ENCODE measurements around the gene FKBP5. TPM values are rescaled to one million over a fixed set of nuclear protein-coding genes. Genes with fewer than 3 reads are reported as not detected.

The FKBP5 gene
- total and polyA plus RNA-seq, 2 experiments from 2014 or later = 73.6 to 254 TPM

GRCh38 chr6:35590622-35591066 is 98.1 kb downstream of the FKBP5 start:
- 67% methylated on average over 6 of the region's 6 CpGs for WGBS (ENCODE audit: low lambda C conversion rate, missing lambda C conversion rate)
- TF ChIP-seq EZH2phosphoT487 (IDR thresholded peaks at IDR 0.05; ENCODE audit: low read depth, severe bottlenecking, unreplicated experiment) (no peak), CTCF (IDR thresholded peaks at IDR 0.05; ENCODE audit: poor library complexity) (no peak), EZH2 (IDR thresholded peaks at IDR 0.05; ENCODE audit: borderline replicate concordance) (no peak)
- Histone ChIP-seq H3K79me2 (no peaks in the 10 kb centered on the region), H3K27ac (peak overlapping the region; percentile 36), H2AFZ (no peak overlapping the region), H4K20me1 (ENCODE audit: insufficient read depth, poor library complexity, severe bottlenecking) (no peaks in the 10 kb centered on the region), H3K36me3 (replicated peaks; ENCODE audit: insufficient read depth, low read depth) (no peaks in the 10 kb centered on the region), H3K9me2 (replicated peaks; ENCODE audit: insufficient read depth) (no peaks in the 10 kb centered on the region), H3K4me1 (ENCODE audit: insufficient read depth) (no peaks in the 10 kb centered on the region), H3K4me3 (no peak overlapping the region), H3K4me2 (no peak overlapping the region), H3K27me3 (no peaks in the 10 kb centered on the region), H3K9me3 (ENCODE audit: low read depth) (no peaks in the 10 kb centered on the region)
- no peak for DNase-seq (ENCODE audit: low spot score)

- Histone ChIP-seq H3K36me3 (replicated peaks; ENCODE audit: insufficient read depth, low read depth) (no peaks in the 10 kb centered on the region), H3K79me2 (no peaks in the 10 kb centered on the region), H3K4me3 (no peak overlapping the region), H4K20me1 (ENCODE audit: insufficient read depth, poor library complexity, severe bottlenecking) (no peaks in the 10 kb centered on the region), H3K9me2 (replicated peaks; ENCODE audit: insufficient read depth) (no peaks in the 10 kb centered on the region), H3K27me3 (no peaks in the 10 kb centered on the region), H3K27ac (peak overlapping the region; percentile 36), H3K4me2 (no peak overlapping the region), H2AFZ (no peak overlapping the region), H3K9me3 (ENCODE audit: low read depth) (no peaks in the 10 kb centered on the region), H3K4me1 (ENCODE audit: insufficient read depth) (peaks cover under 1% of the 10 kb centered on the region)
- 97% methylated on average over 3 of the region's 3 CpGs for WGBS (ENCODE audit: low lambda C conversion rate, missing lambda C conversion rate)
- TF ChIP-seq EZH2phosphoT487 (IDR thresholded peaks at IDR 0.05; ENCODE audit: low read depth, severe bottlenecking, unreplicated experiment) = no peak
- no peak for TF ChIP-seq EZH2 (IDR thresholded peaks at IDR 0.05; ENCODE audit: borderline replicate concordance)
- TF ChIP-seq CTCF (IDR thresholded peaks at IDR 0.05; ENCODE audit: poor library complexity) = no peak
- no peak for DNase-seq (ENCODE audit: low spot score)
Measured at GRCh38 chr6:35589904-35590303, 98.8 kb downstream of the FKBP5 start.

- no peaks in the 10 kb centered on the region for H3K36me3 ChIP-seq (replicated peaks; ENCODE audit: insufficient read depth, low read depth)
- no peak for TF ChIP-seq EZH2phosphoT487 (IDR thresholded peaks at IDR 0.05; ENCODE audit: low read depth, severe bottlenecking, unreplicated experiment)
- TF ChIP-seq CTCF (IDR thresholded peaks at IDR 0.05; ENCODE audit: poor library complexity) = no peak
- TF ChIP-seq EZH2 (IDR thresholded peaks at IDR 0.05; ENCODE audit: borderline replicate concordance) = no peak
- H3K79me2 ChIP-seq = no peaks in the 10 kb centered on the region
- no peak overlapping the region for H3K4me3 ChIP-seq
- no peak overlapping the region for H3K27ac ChIP-seq
- WGBS (ENCODE audit: low lambda C conversion rate, missing lambda C conversion rate) = 97% methylated on average over 8 of the region's 8 CpGs
- H3K9me2 ChIP-seq (replicated peaks; ENCODE audit: insufficient read depth) = no peaks in the 10 kb centered on the region
- H2AFZ ChIP-seq = no peak overlapping the region
- no peaks in the 10 kb centered on the region for H3K9me3 ChIP-seq (ENCODE audit: low read depth)
- no peak overlapping the region for H3K4me2 ChIP-seq
- no peak for DNase-seq (ENCODE audit: low spot score)
- H3K27me3 ChIP-seq = no peaks in the 10 kb centered on the region
- peaks cover 7% of the 10 kb centered on the region for H3K4me1 ChIP-seq (ENCODE audit: insufficient read depth)
- no peaks in the 10 kb centered on the region for H4K20me1 ChIP-seq (ENCODE audit: insufficient read depth, poor library complexity, severe bottlenecking)
Measured at GRCh38 chr6:35589201-35589739, 99.4 kb downstream of the FKBP5 start.
